ES-I3 (cell line): ENCODE results near the gene ISG15.

Source experiments
- H3K36me3 ChIP-seq: 2 replicates; pipeline ENCODE4 v1.6.1; 2013; ENCODE audit warnings: mild to moderate bottlenecking, low read length, control low read depth, moderate library complexity; ENCODE audit not compliant: insufficient read depth
- H3K4me1 ChIP-seq: 2 replicates; pipeline ENCODE4 v1.6.1; 2013; ENCODE audit warnings: mild to moderate bottlenecking, control low read depth, low read length; ENCODE audit not compliant: insufficient read depth
- H3K9ac ChIP-seq: 2 replicates; pipeline ENCODE4 v1.6.1; 2013; ENCODE audit warnings: low read depth, mild to moderate bottlenecking, low read length, moderate library complexity
- H3K9me3 ChIP-seq: 2 replicates; pipeline ENCODE4 v1.6.1; 2013; ENCODE audit warnings: mild to moderate bottlenecking, low read length, moderate library complexity; ENCODE audit not compliant: control insufficient read depth, insufficient read depth

Gene ISG15

DNA sequence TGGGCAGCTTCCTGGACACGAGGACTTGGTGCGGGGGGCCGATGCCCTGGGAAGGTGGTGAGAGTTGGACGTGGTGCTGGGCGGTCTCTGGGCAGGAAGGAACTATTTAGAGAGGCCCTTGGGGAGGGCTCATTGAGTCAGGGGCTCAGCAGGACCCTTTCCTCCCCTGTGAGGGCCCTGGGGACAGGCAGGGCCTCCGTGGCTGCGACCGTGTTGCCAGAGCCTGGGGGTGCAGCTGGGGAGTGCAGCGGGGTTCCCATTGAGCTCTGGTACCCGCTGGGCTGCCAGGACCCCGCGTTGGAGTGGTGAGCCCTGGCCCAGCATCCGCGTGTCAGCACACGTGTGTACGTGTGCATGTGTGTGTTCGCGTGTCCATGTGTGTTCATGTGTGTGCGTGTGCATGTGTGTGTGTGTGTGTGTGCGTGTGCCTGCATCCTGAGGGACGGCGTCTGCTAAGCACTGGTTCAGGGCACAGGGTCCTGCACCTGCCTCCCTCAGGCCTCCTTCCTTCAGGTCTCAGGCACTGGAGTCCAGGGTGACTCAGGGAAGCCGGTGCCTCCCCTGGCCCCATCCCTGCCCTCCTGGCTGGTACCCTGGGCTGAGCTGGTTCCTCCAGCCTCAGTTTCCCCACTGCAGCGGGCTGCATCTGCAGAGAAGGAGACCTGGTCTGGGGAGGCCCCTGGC, 50.1 kb downstream of the ISG15 start:
- no peak overlapping the region for H3K9ac ChIP-seq

More for the DNA sequence above, 50.1 kb downstream of the ISG15 start:
- no peaks in the 10 kb centered on the region for H3K36me3 ChIP-seq
- peaks cover 5% of the 10 kb centered on the region; the same call in 1 of the 2 replicates for H3K4me1 ChIP-seq
- no peaks in the 10 kb centered on the region for H3K9me3 ChIP-seq
